LHCN-M2 (cell line): Measurements from ENCODE around the gene PRSS57. TPM values are rescaled to one million over a fixed set of nuclear protein-coding genes. Genes with fewer than 3 reads are reported as not detected.

Experiments used
- DNase-seq: peaks from one replicate; pipeline ENCODE4 v3.0.0-alpha.2; 2012; ENCODE audit warnings: low read depth
- total RNA-seq: library from RNA; depleted of rRNA; stranded (reverse); fragments of >200 nt; gene quantifications from 2 replicates; pipeline ENCODE4 v1.2.3, GENCODE V29; 2014

Gene PRSS57
- total RNA-seq, 1 experiment from 2014 or later = not detected

- DNase-seq = no peak
These were observed 536 bp downstream of the PRSS57 start for GRCh38 chr19:694481-695351.

- no peak for DNase-seq
These were observed 5.0 kb downstream of the PRSS57 start for GRCh38 chr19:690203-690602.

- no peak for DNase-seq
These were observed 6.3 kb downstream of the PRSS57 start for GRCh38 chr19:688992-689391.

- no peak for DNase-seq
These were observed 7.0 kb downstream of the PRSS57 start for GRCh38 chr19:688214-688613.

- DNase-seq = no peak
These were observed 7.6 kb downstream of the PRSS57 start for GRCh38 chr19:687569-688166.

- DNase-seq = no peak
These were observed 8.5 kb downstream of the PRSS57 start for GRCh38 chr19:686589-687297.

GRCh38 chr19:685454-685931 lies 9.8 kb downstream of the PRSS57 start:
- DNase-seq = no peak

- no peak for DNase-seq
These were observed 12.5 kb downstream of the PRSS57 start for GRCh38 chr19:682678-683320.

- no peak for DNase-seq
These were observed 13.9 kb downstream of the PRSS57 start for GRCh38 chr19:681029-682019.

GRCh38 chr19:680287-681028 lies 14.8 kb downstream of the PRSS57 start:
- DNase-seq = peak; percentile 94

GRCh38 chr19:679418-680286 lies 15.6 kb downstream of the PRSS57 start:
- DNase-seq = no peak

- DNase-seq = no peak
These were observed 16.4 kb downstream of the PRSS57 start for GRCh38 chr19:678791-679388.

GRCh38 chr19:677601-678436 lies 17.4 kb downstream of the PRSS57 start:
- no peak for DNase-seq

GRCh38 chr19:677201-677600 lies 18.1 kb downstream of the PRSS57 start:
- DNase-seq = peak; percentile 87

GRCh38 chr19:676339-677105 lies 18.7 kb downstream of the PRSS57 start, which contains the start of gene FSTL3:
FSTL3 (plus strand) TSS chr19:676392; CDS start chr19:676424, 32 bp downstream.
- no peak for DNase-seq

- no peak for DNase-seq
These were observed 19.3 kb downstream of the PRSS57 start for GRCh38 chr19:676007-676338.
